Activated T-helper 9 cell treated with anti-CD3 and anti-CD28 coated beads, Interleukin-2, amount 50 U/mL, for 16 hours (primary cell): ENCODE data around the gene FBXW5.

Experiments
- DNase-seq: peaks from one replicate; pipeline ENCODE4 v3.0.0-alpha.2; 2020; ENCODE audit warnings: low read depth

Gene FBXW5

DNA sequence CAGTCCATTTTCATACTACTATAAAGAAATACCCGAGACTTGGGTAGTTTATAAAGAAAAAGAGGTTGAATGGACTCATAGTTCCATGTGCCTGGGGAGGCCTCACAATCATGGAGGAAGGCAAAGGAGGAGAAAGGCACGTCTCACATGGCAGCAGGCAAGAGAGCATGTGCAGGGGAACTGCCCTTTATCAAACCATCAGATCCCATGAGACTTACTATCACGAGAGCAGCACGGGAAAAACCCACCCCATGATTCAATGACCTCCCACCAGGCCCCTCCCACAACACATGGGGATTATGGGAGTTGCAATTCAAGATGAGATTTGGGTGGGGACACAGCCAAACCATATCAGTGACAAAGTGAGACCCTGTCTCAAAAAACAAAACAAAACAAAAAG is 38.3 kb downstream of the FBXW5 start:
- no peak for DNase-seq

DNA sequence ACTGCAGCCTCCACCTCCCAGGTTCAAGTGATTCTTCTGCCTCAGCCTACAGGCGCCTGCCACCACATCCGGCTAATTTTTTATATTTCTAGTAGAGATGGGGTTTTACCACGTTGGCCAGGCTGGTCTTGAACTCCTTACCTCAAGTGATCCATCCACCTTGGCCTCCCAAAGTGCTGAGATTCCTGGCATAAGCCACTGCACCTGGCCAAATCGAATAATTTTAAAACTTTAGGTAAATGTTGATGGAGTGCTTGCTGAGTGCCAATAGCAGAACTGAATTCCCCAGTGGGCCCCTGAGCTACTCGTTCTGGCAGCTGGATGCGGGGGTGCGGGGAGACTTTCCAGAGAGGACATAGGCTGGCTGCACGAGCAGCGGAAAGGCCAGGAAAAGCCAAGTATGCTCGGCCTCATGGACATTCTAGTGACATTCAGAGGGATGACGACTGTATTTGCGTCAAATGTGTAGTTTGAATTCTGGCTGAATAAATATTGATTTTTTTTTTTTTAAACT is 41.4 kb downstream of the FBXW5 start:
- no peak for DNase-seq

DNA sequence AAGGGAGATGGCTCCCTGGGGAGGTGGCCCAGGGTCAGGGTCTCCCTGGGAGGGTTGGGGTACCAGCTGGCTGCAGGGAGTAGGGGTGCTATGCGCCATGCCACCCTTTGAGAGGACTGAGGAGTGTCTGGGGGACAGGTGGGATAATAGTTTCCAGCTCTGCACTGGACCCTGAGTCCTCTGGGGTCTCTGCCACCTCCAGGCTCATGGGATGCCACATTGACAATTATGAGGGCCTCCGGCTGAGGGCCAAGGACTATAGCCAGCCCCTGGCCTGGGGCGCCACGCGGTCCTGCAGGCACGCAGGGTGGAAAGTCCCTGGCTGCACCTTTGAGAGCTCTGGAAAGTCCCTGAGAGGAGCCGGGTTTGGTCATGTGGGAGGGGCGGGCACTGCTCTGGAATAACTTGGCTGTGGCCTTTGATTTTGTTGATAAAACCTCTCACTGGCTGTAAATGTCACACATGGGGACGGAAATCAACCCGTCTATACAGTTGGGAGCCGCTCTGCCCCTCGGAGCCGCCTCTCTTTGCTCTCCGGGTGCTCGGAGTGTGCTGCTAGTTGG is 42.2 kb downstream of the FBXW5 start:
- peak; percentile 84 for DNase-seq

DNA sequence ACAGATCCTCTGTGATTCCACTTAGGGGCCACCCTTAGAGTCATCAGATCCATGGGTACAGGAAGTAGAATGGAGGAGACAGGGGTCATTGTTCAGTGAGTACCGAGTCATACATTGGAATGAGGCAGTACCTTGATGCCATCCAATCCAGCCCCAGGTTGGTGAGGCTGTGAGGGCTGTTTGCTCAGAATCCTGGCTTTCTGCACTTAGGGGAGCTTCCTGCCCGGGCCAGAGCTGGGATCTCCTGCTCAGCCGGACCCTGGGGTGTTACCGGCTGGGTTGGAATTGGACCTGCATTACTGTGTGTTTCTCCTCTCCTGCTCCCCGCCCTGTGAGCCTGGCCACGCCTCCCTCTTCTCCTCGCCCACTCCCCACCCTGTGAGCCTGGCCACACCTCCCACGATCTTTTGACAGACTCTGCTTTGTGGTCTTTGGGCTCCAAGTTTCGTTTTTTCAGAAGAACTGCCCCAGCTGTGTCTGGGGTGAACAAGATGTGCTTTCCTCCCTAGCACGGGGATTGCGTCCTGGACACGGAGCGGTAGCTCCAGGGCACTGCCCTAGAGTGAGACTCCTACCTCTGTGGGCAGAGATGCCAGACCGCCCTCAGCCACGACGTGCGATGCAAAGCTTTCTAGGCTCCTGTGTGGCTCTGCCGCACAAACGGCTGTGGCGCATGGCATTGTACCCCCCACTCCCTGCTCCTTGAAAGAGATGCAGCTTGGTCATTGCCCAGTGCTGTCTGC is 42.9 kb downstream of the FBXW5 start:
- DNase-seq: peak; percentile 70

- no peak for DNase-seq
Observed at GRCh38 chr9:136900988-136901515, 43.5 kb downstream of the FBXW5 start.

DNA sequence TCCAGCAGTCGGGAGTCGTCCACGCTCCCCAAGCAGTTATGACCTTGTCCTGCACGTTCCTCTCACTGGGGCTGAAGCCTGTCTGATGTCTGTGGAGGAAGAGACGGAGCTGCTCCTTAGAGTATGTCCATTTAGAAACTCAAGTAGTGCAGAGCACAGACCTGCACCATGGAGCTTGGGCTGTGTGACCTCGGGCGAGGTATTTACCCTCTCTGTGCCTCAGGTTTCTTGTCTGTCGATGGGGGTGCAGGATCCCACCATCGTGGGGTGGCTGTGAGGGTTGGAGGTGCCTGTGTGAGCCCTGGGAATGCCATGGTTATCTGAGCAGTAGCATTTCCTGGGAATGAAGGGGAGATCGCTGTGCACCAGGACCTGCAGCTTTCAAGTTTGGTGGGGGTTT is 44.0 kb downstream of the FBXW5 start:
- DNase-seq: no peak

DNA sequence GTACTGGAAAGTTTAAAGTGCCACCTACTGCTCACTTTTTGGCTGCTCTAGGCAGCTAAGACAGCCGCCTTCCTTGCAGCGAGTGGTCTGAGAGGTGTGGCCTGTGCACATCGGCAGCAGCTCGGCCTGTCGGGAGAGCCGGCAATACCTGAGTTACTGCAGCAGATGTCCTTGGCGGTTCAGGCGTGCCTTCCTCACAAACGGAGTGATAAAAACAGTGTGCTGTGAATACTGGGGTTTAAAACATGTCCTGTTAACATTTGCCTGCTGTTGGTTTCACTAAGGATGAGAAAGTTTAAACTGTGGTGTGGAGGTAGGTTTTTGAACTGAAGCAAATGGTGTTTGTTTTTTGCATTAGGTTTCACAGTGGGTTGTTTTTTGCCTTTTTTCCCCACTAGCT is 45.3 kb downstream of the FBXW5 start:
- DNase-seq: no peak

DNA sequence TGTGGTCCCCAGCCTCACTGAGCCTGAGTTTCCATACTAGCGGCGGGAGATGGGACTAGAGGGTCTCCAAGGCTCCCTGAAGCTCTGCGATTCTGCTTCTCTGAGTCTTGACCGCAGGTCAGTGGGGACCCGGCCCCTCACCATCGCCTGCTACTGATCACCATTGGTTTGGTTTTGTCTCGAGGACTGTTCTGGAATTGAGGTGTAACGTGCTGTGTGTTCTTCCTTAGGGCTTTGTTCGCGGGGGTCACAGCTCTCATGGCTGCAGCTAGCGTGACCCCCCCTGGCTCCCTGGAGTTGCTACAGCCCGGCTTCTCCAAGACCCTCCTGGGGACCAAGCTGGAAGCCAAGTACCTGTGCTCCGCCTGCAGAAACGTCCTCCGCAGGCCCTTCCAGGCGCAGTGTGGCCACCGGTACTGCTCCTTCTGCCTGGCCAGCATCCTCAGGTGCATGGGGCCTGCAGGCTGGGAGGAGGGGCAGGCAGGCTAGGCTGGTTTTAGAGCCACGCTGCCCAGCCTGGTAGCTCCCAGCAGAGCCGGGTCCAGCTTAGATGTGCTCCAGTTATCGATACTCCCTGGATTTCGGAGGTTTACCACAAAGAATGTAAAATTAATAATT is 45.9 kb downstream of the FBXW5 start:
- DNase-seq: no peak

DNA sequence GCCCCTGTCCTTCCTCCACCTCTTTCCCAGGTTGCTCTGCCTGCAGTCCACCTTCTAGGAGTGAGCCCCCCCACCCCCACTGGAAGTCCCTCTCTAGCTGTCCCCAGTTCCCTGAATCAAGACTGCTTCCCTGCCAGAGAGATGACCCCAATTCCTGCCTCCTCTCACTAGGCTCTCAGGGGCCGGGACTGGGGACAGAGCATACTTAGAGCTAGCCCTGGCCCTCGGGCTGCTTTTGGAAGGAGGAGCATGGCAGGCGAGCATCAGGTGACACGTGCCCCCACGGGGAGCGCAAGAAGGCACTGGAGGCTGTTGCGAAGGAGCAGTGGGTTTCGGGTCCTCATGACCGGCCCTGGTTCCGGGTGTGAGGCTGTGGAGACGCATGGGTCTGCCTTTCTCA is 48.5 kb downstream of the FBXW5 start:
- DNase-seq: no peak

DNA sequence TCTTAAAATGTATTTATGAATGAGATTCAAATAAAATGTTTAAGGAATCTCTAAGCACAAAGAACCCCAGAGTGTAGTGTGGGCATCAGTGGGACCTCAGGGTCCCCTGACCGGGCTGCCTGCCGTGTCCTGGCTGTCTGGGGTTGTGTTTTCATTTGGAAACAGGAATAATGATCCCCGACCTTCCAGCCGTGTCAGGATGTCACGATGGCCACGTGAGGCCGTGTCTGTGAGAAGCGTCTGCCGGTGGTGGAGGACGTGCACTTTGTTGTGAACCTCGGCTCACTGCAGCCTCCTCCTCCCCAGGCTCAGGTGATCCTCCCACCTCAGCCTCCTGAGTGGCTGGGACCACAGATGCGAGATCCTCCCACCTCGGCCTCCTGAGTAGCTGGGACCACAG is 53.9 kb downstream of the FBXW5 start:
- DNase-seq: no peak
